ENCODE data around the gene CEP89.

DNA sequence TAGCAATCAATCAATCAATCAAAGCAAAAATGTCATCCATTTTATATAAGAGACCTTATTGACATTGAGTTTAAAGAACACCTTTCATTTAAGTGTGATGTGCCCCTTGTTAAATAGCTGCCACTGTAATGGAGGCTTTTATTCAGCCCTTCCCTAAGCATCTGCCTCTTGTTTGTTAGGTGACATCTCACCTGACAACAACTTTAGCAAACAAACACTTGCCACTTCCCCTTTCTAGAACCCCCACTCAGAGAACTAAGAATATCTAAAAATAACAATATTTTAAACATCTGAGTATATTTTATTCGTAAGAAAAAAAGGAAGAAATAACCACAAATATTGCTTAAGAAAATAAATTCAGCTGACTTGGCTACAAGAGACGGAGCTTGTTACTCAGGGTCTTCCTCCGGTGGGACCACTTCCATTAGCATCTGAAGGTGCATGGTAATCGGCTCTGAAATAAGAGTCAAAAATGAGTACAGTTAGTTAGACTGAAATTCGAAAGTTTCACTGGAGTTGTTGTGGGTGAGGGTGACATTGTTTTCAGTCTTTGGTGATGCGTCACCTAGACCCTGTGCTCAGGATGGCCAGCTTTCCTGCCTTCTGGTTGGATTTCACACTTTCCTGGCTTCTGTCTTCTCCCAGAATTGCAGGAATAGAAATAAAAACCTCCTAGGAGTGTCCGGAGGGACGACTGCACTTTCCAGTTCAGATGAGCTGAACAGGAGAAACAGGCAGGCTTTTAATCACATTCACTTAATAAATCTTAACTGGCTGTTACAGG lies 141.3 kb downstream of the CEP89 start:
- TF ChIP-seq POLR2A (IDR thresholded peaks at IDR 0.05): no peak
- TF ChIP-seq, protein P1, sequence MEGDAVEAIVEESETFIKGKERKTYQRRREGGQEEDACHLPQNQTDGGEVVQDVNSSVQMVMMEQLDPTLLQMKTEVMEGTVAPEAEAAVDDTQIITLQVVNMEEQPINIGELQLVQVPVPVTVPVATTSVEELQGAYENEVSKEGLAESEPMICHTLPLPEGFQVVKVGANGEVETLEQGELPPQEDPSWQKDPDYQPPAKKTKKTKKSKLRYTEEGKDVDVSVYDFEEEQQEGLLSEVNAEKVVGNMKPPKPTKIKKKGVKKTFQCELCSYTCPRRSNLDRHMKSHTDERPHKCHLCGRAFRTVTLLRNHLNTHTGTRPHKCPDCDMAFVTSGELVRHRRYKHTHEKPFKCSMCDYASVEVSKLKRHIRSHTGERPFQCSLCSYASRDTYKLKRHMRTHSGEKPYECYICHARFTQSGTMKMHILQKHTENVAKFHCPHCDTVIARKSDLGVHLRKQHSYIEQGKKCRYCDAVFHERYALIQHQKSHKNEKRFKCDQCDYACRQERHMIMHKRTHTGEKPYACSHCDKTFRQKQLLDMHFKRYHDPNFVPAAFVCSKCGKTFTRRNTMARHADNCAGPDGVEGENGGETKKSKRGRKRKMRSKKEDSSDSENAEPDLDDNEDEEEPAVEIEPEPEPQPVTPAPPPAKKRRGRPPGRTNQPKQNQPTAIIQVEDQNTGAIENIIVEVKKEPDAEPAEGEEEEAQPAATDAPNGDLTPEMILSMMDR (IDR thresholded peaks at IDR 0.05): no peak
- no peak for TF ChIP-seq EP300 (IDR thresholded peaks at IDR 0.05)
